ENCODE results near the gene PON3.

DNA sequence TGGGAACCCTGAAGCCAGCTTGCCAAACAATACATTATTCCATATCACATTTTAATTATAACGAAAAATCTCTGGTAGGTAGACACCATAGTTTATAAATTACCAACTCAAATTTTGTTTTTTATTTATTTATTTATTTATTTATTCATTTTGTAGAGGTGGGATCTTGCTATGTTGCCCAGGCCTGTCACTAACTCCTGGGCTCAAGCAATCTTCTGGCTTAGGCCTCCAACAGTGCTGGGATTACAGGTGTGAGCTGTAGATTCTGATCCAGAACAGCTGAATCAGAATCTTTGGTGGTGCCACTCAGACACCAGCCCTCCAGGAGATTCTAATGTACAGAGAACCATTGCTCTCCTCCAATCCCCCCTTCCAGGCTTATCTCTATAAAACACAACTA, 37.0 kb upstream of the PON3 start:
- TF ChIP-seq CTCF (IDR thresholded peaks at IDR 0.05; ENCODE audit: low read length) = no peak
- no peak for TF ChIP-seq EZH2 (optimal IDR thresholded peaks at IDR 0.05; ENCODE audit: low read depth, low read length)
- TF ChIP-seq EZH2phosphoT487 (IDR thresholded peaks at IDR 0.05; ENCODE audit: low read length) = no peak
